ENCODE measurements around the gene GDAP2.

GRCh38 chr1:117843791-117844190, 85.6 kb downstream of the GDAP2 start:
- TF ChIP-seq POLR2A (IDR thresholded peaks at IDR 0.05), result no peak
- TF ChIP-seq, protein P1, sequence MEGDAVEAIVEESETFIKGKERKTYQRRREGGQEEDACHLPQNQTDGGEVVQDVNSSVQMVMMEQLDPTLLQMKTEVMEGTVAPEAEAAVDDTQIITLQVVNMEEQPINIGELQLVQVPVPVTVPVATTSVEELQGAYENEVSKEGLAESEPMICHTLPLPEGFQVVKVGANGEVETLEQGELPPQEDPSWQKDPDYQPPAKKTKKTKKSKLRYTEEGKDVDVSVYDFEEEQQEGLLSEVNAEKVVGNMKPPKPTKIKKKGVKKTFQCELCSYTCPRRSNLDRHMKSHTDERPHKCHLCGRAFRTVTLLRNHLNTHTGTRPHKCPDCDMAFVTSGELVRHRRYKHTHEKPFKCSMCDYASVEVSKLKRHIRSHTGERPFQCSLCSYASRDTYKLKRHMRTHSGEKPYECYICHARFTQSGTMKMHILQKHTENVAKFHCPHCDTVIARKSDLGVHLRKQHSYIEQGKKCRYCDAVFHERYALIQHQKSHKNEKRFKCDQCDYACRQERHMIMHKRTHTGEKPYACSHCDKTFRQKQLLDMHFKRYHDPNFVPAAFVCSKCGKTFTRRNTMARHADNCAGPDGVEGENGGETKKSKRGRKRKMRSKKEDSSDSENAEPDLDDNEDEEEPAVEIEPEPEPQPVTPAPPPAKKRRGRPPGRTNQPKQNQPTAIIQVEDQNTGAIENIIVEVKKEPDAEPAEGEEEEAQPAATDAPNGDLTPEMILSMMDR (IDR thresholded peaks at IDR 0.05), result no peak

Measured in uterus (tissue), 2 donors.